Stimulated activated CD4-positive, alpha-beta T cell treated with anti-CD3 and anti-CD28 coated beads, TNF-alpha, amount 100 ng/mL, for 4 hours (primary cell): ENCODE measurements around the gene PRICKLE1.

Experiments
- DNase-seq, 3 experiments: peaks; one replicate each; pipeline ENCODE4 v3.0.0-alpha.2; 2020; ENCODE audit warnings: low read depth in 3 of 3

PRICKLE1 gene

DNA sequence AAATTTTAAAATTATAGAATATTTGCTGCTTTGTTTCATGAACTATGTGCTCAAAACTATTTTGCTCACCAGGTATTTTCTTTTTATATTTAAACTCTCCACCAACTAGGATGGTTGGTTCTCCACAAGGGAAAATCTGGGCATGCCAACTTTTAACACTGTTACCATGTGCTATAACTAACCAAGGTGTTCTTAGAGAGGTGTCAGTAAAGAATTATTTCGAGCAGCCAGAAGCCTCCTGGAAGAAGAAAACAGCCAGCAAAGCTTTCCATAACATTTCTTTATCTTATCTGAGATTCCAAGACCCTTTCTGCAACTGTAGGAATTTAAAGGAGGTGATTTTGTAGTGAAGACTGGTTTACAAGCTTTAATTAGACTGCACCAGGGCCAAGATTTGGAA is 97.3 kb downstream of the PRICKLE1 start:
- DNase-seq: no peak

DNA sequence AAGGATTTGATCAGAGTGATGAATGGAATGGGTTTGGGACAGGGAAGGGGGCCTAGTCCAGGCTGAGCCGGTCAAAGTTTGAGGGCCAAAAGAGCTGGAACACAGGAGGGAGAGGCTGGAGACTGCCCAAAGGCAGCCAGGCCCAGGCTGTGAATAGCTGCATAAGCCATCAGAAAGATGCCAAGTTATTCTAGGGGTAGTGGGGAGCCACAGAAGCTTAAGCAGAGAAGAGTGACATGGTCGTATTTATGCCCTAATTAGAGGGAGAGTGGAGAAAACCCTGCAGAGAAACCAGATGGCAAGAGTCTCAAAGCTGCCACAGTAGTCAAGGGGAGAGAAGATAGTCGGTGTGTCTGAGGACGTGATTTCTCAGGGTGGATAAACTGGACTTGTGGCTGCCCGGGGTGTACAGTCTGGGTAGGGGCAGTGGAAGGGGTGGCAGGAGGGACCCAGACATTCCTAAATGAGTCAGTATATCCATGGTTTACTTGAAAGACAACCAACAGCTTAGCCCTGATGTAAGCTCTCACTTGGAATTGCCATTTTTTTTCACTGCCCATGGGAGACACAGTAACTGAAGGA is 99.2 kb downstream of the PRICKLE1 start:
- no peak for DNase-seq

DNA sequence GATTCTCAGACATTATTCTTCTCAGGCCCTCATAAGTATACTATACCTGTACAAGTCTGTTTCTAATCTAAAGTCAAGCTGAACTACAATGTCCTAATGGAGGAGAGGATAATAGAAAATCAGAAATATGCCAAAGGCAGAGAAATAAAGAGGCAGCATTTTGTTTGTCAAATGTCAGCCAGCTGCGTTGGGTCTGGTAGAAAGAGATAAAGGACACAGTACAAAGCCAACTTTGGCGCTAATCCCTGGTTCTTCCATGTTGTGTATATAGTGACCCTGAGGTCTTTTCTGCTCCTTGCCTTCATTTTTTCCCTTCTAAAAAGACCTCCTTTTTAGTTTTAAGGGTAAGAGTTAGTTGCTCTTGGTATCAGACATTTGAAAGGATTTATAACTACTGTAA is 103.1 kb downstream of the PRICKLE1 start:
- DNase-seq: no peak

DNA sequence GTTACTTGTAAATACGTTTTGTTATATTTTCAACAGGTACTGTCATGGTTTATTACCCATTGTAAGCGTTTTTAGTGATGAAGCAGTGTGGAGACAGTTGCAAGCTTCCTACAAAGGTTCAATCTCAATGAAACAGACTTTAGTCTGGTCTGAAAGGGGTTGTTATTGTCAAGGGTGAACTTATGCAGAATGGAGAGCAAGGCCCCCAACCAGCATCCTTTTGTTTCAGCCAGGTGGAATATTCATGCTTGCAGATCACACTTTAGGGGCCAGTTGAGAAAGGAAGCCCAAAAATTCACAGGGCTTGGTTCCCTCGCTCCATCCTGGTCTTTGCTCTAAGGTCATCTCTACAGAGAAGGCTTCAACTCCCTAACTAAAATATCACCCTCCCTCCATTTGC is 103.7 kb downstream of the PRICKLE1 start:
- DNase-seq: no peak

DNA sequence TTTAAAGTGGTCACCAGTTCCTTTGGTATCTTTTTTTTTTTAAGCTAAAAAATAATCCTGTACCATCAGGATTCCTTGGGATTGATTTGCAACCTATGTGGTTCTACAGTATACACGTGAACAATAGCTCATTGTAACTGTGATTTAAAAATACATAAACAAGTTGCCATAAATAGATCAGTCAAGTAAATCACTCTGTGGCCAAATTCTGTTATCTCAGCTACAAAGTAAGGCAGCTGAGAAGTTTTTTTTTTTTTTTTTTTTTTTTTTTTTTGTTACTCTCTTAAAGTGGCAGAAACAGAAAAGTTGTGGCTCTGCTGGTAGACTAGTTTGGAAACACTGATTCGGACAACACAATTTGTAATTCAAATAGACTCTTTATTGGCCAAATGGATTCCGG is 104.5 kb downstream of the PRICKLE1 start:
- no peak for DNase-seq

DNA sequence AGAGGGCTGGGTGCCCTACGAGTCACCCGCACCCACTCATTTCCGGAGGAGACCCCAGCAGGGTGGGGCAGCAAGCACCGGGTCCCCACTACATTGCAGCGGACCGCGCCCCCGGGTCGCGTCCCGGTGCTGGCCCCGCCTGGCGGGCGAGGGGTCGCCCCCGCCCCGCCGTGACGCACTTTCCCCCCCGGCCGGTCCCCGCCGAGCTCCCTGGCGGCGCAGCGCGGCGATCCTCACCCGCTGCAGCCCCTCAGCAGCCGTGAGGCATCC is 106.1 kb downstream of the PRICKLE1 start:
- DNase-seq: peak in 1 of 3 experiments; percentile 9

DNA sequence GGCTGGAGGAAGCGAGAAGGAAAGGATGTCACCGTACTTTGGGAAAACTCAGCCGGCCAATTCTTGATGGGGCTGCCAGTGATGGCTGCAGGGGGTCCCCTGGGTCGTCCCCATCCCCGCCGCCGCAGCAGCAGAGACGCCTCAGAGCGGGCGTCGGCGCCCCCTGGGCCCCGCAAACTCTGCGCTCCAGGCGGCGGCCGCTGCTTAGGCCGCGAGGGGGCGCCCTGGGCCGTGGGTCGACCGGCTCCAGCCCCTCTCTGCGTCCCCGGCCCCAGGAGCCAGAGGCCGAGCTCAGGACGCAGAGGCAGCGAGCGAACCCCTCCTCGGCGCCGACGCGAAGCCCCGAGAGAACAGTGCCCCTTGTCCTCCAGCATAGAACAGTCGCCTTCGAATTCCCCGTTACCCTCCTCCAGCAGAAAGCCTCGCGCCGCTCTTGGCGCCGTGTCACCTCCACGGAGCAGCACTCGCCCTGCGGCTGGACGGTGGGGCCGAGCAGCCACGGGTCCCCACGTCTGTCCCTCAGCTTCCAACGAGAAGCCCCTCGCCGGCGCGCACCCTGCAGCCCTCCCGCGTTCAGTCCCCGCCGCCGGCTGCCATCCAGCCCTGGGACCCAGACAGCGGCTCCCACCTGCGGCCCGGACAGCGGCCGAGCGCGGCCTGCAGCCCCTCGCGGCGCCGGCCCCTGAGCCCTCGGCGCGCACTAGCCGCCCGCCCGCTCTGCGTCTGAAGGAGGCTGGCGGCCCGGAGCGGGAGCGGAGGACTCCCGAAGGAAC is 106.6 kb downstream of the PRICKLE1 start:
- peak in 1 of 3 experiments; percentile 33 for DNase-seq

DNA sequence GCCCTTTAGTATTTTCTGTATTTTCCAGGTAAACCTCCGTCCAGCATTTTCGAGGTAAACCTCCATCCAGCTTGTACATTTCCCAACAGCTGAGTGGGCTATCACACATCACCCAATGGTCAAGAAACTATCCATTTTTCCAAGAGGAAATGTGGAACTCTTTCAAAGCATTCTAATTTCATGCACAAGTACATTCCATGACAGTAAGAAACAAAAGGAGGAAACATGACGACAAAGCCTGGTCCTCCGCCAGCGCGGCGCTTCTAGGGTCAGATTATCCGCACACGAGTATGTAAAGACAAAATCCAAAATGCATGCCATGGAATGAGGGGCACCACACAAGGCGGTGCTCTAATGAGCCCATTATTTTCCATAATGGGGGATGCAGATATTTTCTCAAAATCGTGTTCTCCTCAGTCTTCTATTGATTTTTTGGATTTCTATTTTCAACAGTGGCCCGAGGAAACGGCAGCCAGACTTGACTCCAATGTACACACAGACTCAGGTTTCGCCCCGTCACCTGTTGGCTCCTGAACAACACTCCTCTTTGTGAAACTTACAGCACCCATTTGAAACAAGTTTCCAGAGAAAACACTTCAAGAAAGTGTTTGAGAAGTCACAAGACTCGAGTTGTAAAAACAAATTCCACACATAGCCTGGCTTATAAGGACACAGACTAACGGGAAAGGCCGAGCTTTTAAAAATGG is 107.4 kb downstream of the PRICKLE1 start:
- DNase-seq: no peak

DNA sequence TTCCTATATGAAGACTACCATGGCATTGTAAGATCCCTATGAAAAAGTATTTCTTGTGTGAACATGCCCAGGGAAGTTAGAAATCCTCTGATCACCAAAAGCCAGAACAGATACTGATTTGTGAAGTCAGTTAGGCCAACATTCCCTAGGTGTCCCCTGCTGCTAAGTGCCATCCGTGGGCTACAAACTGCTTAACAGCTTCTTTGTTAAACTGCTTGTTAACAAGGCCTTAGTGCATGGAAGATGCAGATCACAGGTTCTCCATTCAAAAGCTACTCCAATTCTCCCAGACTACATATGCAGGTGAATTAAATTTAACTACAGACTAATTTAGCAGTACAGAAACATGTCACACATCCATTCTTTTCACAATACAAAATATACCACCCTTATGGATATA is 108.2 kb downstream of the PRICKLE1 start:
- no peak for DNase-seq

DNA sequence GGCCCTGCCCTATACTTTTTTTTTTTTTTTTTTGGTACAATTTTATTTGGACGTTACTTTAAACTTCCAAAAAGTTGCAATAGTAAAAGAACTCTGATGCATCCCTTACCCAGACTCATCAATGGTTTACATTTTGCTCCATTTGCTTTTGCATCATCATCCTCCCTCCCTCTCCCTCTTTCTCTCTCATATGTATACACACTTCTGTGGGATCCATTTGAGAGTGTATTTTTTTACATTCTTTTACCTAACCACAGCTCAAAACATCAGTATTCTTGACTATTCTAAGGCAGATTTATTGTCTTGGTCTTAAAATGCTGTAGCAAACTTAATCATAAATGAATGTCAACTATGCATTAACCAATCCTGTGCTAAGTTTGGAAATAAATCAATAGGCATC is 111.6 kb downstream of the PRICKLE1 start:
- DNase-seq: no peak

DNA sequence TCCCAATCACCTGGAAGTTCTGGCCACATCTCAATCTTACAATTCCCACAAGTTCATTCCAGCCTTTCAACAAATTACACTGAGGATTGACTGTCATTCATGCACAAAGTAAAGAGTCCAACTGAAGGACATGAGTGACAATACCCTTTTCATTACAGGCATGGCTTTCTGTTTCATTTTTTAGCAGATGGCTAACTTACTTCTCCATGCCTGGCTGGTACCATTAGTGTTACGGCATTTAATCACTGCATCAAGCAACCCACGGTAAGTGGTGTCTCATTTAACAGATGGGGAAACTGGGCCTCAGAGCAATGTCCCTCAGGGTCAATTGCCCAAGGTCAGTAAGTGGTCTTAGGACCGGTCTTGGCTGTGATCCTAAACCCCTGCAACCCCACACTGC is 114.4 kb downstream of the PRICKLE1 start:
- DNase-seq: no peak

DNA sequence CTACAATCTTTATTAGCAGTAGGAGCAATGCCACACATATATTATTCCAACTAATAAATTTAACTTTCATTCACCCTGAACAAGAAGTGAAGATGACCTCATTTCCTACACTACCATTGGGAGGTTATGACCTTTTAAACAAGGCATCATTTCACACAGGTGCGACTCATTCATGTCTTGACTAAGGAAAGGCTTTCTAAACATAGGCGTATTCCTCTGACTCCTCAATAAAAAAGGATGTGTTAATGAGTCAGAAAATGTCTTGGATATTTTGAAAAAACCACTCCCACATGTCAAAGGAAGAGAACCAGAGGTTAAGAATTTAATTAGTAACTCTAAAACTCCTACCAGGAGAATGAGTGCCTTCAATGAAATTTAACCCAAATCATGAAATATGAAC is 115.2 kb downstream of the PRICKLE1 start:
- DNase-seq: no peak

DNA sequence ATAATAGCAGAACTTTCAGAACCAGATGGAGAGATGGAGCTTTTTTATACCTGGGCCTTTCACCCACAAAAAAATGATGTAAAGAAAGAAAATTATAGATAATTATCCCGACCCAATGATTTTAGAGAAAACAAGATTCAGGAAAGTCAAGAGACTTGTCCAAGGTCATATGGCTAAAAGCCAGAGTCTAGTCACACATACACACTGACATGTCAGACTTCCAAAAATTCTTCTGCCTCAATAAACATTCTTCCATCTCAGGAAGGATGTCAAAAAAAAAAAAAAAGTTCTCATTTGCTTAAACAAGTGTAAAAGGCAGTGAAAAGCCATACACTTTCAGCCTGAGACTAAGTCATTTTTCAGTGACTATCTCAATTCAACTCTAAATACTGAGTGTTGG is 116.0 kb downstream of the PRICKLE1 start:
- no peak for DNase-seq

DNA sequence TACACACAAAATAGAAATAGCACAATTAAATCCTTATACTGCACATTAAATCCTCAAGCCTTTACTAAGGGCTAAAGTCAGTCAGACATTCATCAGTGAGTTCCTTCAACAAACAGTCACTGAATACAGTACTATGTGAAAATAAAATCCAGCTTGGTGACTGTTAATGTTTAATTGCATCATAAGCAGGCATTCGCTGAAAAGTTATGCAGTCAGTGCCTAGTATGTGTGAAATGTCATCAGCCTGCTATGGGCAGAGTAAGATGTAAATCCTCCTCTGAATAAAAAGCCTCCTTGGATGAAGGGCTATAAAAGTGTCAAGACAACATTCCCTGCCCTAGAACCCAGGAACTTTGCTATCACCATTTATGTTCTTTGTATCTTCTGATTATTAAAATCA is 116.4 kb downstream of the PRICKLE1 start:
- DNase-seq: no peak

DNA sequence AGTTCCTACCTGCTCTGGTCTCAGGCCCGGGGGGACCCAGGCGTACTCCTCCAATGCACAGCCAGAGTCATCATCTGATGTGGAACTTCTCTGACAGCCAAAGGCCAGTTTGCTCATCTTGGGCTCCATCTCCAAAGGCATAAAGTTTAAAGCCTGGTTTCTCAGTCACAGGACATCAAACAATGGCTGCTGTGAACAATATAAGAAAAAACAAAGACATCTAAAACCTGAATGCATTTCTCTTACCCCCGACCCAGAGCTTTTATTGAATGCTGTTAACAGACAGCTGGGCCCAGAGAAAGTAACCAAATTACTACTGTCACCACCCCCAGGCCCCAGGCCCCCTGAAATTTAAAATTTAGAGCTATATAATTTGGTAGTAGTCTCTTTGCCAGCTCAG is 117.2 kb downstream of the PRICKLE1 start:
- no peak for DNase-seq

DNA sequence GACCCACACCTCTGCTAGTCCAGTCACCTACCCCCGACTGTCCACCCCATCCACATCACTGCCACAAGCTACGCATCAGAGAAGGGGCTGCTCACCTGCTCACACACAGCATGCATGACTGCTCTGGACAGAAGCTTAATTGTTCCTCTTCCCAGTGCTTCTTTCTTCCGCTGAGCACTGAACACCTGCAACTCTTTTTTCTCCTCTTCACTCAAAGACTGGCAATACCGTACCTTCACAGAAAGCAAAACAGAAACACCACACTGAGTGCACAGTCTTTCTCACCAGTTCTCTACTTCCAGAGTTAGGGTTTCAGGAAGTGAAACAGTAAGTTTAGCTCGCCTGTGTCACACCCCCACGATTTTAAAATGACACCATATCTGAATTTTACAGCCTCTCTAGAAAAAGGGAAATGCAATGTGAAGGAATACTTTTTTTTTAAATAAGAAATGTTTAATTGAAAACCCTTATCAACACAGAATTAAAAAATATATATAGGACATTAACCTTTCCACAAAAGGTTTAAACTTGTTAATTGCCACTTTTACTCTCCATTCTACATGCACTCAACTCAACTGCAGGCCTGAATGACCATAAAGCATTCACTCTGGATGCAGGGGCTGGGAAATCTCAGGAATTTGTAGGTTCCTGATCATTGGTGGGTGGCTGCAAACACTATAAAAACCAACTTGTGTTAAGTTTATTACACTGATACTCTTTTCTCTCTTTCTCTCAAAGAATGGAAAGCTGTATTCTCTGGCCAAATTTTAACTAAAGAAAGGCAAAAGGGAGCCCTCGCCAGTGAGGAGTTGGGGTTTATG is 120.0 kb downstream of the PRICKLE1 start:
- DNase-seq: no peak

DNA sequence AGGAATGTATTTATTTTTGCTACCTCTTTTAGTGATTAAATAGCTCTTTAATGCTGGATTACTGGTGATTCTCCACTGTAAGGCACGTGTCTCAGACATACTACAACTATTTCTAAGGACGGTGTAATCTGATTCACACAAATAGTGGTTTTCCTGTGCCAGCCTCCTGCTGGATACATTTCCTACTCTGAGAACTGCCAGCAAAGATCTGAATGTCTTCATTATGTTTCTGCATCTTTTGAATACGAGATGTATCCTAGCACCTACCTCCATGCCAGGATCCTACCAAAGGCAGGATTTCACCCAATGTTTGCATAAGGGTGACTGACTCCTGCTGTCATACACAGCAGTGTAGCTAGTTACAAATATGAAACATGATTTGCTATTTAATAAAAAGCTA is 120.6 kb downstream of the PRICKLE1 start:
- DNase-seq: no peak

DNA sequence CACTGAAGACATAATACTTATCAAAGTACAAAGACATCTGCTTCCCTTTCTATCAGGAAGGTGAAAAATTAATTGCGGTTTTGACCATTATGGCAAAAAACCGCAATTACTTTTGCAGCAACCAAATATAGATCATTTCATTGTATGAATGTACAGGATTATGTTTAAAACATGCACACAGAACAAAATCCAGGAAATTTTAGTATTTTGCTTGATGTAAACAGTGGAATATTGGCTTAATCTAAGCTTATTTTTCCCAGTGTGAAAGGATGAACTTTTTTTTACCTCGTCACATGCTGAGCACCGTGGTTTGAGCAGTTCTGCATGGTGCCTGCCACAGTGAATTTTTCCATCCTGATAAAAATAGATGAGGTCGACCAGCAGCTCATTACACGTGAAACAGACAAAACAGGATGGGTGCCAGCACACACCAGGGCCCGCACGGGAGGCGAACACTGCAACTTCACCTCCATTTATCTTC is 121.2 kb downstream of the PRICKLE1 start:
- DNase-seq: no peak

DNA sequence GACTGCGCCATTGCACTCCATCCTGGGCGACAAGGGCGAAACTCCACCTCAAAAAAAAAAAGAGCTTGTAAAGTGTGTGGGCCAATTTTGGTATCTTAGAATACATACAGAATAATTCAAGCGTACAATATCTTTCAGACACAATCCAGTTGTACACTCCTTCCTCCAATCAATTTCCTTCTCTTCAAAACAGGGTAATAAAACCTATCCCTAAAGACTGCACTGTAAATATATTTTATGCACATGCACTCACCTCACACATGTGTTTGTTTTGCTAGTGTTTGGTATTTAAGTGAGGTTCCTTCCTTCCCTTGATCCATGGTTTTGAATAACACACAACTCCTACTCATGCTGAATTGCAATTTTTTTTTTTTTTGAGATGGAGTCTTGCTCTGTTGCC is 125.9 kb downstream of the PRICKLE1 start:
- no peak for DNase-seq

DNA sequence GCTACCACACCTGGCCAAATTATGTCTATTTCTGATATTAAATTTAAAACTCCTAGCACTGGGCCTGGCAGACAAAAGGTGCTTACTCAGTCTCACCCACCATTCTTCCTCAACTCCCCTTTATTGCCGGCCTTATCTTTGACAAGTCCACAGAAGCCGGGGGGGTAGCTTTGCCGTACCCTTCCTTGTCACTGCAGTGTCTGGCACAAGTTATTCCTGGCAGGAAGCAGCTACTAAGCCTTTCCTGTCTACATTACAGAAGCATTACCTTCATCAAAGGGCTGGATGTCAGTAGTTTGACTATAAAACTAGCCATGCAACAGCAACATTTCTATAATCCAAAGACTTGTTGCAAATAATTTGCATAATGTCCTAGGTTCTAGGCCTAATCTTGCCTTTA is 127.1 kb downstream of the PRICKLE1 start:
- DNase-seq: no peak

DNA sequence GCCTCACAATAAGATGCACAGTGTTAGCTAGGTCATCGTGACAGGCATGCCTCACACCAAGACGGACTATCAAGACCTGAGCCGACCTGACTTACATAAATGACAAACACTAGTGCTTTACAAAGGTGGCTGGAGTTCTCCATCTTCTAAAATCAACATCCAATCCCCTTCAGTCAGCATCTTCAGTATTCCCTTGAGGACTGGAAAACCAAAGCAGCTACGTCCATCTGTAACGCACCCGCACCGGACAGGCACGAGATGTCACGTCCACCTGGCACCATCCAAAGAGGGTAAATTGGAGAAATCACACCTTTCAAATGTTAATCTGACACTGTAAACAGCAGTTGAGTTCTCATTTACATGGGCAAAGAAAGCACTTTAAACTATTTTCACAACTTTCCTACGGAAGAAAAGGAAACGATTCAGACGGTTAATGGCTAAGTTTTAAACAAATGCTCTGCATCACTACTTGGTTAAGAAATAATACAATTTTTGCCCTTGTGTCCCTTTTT is 130.2 kb downstream of the PRICKLE1 start:
- DNase-seq: no peak

DNA sequence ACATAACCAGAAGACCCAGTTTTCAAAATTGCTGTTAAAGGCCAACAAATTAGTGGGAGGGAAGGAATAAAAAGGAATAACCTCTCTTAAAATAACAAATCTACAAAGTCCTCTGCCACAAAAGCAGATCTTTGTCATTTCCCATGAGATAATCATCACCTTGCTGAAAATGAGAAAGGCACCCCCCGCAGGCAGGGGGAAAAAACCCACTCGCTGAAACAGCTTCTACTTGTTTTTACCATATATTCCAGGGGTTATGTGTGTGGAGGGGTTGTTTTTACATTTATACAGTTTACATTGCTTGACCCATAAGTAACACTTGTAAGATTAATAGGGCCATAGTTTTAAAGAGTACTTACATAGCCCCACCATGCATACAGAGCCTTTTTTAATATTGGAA is 131.0 kb downstream of the PRICKLE1 start:
- no peak for DNase-seq
